Measurements from ENCODE around the gene FCHSD2.
"Not testable (repeated sequence)": the region's sequence is repeated elsewhere in the genome, so short reads cannot be mapped to it uniquely, and the experiment has no call there.

FCHSD2 gene

GRCh38 chr11:73139476-73140198 is 2.5 kb downstream of the FCHSD2 start:
- TF ChIP-seq CTCF (IDR thresholded peaks at IDR 0.05), result no peak
- Histone ChIP-seq H3K27me3 (ENCODE audit: control insufficient read depth, insufficient read depth, low read length) (no peaks in the 10 kb centered on the region), H3K27ac (peak overlapping the region; percentile 52), H3K9me3 (ENCODE audit: control insufficient read depth, low read length) (no peaks in the 10 kb centered on the region), H2AFZ (no peak overlapping the region), H3K4me2 (ENCODE audit: low read length) (no peak overlapping the region), H3K4me1 (peaks cover 4% of the 10 kb centered on the region), H3K79me2 (no peaks in the 10 kb centered on the region), H3K4me3 (ENCODE audit: low read depth, low read length) (peak overlapping the region; percentile 67), H3K36me3 (ENCODE audit: control insufficient read depth, insufficient read depth, low read length) (no peaks in the 10 kb centered on the region), H3K9ac (no peak overlapping the region)

- H3K27ac ChIP-seq, result no peak overlapping the region
Observed at GRCh38 chr11:73137944-73138274, 4.2 kb downstream of the FCHSD2 start.

GRCh38 chr11:73137262-73137943 is 4.7 kb downstream of the FCHSD2 start:
- H3K4me2 ChIP-seq (ENCODE audit: low read length), result no peak overlapping the region
- no peaks in the 10 kb centered on the region for H3K9me3 ChIP-seq (ENCODE audit: control insufficient read depth, low read length)
- H3K9ac ChIP-seq, result no peak overlapping the region
- no peak for TF ChIP-seq CTCF (IDR thresholded peaks at IDR 0.05)
- H3K79me2 ChIP-seq, result no peaks in the 10 kb centered on the region
- H2AFZ ChIP-seq, result no peak overlapping the region
- no peaks in the 10 kb centered on the region for H3K4me1 ChIP-seq
- H3K27ac ChIP-seq, result no peak overlapping the region
- H3K27me3 ChIP-seq (ENCODE audit: control insufficient read depth, insufficient read depth, low read length), result no peaks in the 10 kb centered on the region
- no peak overlapping the region for H3K4me3 ChIP-seq (ENCODE audit: low read depth, low read length)
- H3K36me3 ChIP-seq (ENCODE audit: control insufficient read depth, insufficient read depth, low read length), result no peaks in the 10 kb centered on the region

More at GRCh38 chr11:73137944-73138274, 4.2 kb downstream of the FCHSD2 start:
- no peaks in the 10 kb centered on the region for H3K27me3 ChIP-seq (ENCODE audit: control insufficient read depth, insufficient read depth, low read length)
- no peaks in the 10 kb centered on the region for H3K79me2 ChIP-seq
- no peaks in the 10 kb centered on the region for H3K9me3 ChIP-seq (ENCODE audit: control insufficient read depth, low read length)
- no peak overlapping the region for H3K9ac ChIP-seq
- H3K4me2 ChIP-seq (ENCODE audit: low read length), result no peak overlapping the region
- H3K4me1 ChIP-seq, result no peaks in the 10 kb centered on the region
- H2AFZ ChIP-seq, result no peak overlapping the region
- TF ChIP-seq CTCF (IDR thresholded peaks at IDR 0.05), result no peak
- H3K4me3 ChIP-seq (ENCODE audit: low read depth, low read length), result no peak overlapping the region
- H3K36me3 ChIP-seq (ENCODE audit: control insufficient read depth, insufficient read depth, low read length), result no peaks in the 10 kb centered on the region

- H3K79me2 ChIP-seq; H3K36me3 ChIP-seq (ENCODE audit: control insufficient read depth, insufficient read depth, low read length); H3K27me3 ChIP-seq (ENCODE audit: control insufficient read depth, insufficient read depth, low read length); H3K4me1 ChIP-seq; H3K9ac ChIP-seq; H3K9me3 ChIP-seq (ENCODE audit: control insufficient read depth, low read length); H3K4me2 ChIP-seq (ENCODE audit: low read length); H3K4me3 ChIP-seq (ENCODE audit: low read depth, low read length); H2AFZ ChIP-seq; H3K27ac ChIP-seq: not testable (repeated sequence)
Observed at GRCh38 chr11:73136722-73137121, 5.4 kb downstream of the FCHSD2 start.

- H3K27me3 ChIP-seq (ENCODE audit: control insufficient read depth, insufficient read depth, low read length), result no peaks in the 10 kb centered on the region
- H3K27ac ChIP-seq, result no peak overlapping the region
- no peaks in the 10 kb centered on the region for H3K79me2 ChIP-seq
- no peaks in the 10 kb centered on the region for H3K36me3 ChIP-seq (ENCODE audit: control insufficient read depth, insufficient read depth, low read length)
- H3K4me3 ChIP-seq (ENCODE audit: low read depth, low read length), result no peak overlapping the region
- no peak for TF ChIP-seq CTCF (IDR thresholded peaks at IDR 0.05)
- H3K9ac ChIP-seq, result no peak overlapping the region
- H3K4me1 ChIP-seq, result no peaks in the 10 kb centered on the region
- no peaks in the 10 kb centered on the region for H3K9me3 ChIP-seq (ENCODE audit: control insufficient read depth, low read length)
- H3K4me2 ChIP-seq (ENCODE audit: low read length), result no peak overlapping the region
- no peak overlapping the region for H2AFZ ChIP-seq
Observed at GRCh38 chr11:73135346-73136284, 6.5 kb downstream of the FCHSD2 start.

- H3K9ac ChIP-seq; H3K4me3 ChIP-seq (ENCODE audit: low read depth, low read length); H3K9me3 ChIP-seq (ENCODE audit: control insufficient read depth, low read length); H3K27ac ChIP-seq; H3K36me3 ChIP-seq (ENCODE audit: control insufficient read depth, insufficient read depth, low read length); H3K27me3 ChIP-seq (ENCODE audit: control insufficient read depth, insufficient read depth, low read length); H3K4me2 ChIP-seq (ENCODE audit: low read length); H2AFZ ChIP-seq; H3K4me1 ChIP-seq; H3K79me2 ChIP-seq: not testable (repeated sequence)
Observed at GRCh38 chr11:73132349-73132748, 9.8 kb downstream of the FCHSD2 start.
